ENCODE measurements around the gene PMP22.

Gene PMP22

DNA sequence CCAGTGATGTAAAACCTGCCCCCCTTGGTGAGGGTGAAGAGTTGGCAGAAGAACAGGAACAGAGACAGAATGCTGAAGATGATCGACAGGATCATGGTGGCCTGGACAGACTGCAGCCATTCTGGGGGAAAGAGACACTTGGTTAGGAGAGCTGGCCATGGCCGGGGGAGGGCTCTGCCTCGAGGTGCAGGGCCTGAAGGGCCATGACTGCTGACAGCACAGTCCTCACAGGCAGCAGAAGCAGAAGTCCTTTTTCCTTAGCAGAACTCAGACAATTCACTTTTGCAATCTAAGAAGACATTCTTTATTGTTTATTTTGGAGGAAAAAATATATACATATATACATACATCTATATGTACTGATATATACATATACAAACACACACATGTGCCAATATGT lies 25.6 kb downstream of the PMP22 start:
- Histone ChIP-seq H3K36me3 (no peaks in the 10 kb centered on the region), H3K4me1 (ENCODE audit: control insufficient read depth in 1 of 2, insufficient read depth in 1 of 2, low read depth in 1 of 2, low read length in 1 of 2) (peaks cover 14 to 19% of the 10 kb centered on the region in 2 experiments), H3K27ac (no peak overlapping the region), H3K9me3 (no peaks in the 10 kb centered on the region), H3K4me3 (ENCODE audit: low read depth in 1 of 2, low read length in 1 of 2) (no peak overlapping the region), H3K27me3 (peaks cover 61% of the 10 kb centered on the region)
- TF ChIP-seq, protein P1, sequence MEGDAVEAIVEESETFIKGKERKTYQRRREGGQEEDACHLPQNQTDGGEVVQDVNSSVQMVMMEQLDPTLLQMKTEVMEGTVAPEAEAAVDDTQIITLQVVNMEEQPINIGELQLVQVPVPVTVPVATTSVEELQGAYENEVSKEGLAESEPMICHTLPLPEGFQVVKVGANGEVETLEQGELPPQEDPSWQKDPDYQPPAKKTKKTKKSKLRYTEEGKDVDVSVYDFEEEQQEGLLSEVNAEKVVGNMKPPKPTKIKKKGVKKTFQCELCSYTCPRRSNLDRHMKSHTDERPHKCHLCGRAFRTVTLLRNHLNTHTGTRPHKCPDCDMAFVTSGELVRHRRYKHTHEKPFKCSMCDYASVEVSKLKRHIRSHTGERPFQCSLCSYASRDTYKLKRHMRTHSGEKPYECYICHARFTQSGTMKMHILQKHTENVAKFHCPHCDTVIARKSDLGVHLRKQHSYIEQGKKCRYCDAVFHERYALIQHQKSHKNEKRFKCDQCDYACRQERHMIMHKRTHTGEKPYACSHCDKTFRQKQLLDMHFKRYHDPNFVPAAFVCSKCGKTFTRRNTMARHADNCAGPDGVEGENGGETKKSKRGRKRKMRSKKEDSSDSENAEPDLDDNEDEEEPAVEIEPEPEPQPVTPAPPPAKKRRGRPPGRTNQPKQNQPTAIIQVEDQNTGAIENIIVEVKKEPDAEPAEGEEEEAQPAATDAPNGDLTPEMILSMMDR (IDR thresholded peaks at IDR 0.05) = no peak

DNA sequence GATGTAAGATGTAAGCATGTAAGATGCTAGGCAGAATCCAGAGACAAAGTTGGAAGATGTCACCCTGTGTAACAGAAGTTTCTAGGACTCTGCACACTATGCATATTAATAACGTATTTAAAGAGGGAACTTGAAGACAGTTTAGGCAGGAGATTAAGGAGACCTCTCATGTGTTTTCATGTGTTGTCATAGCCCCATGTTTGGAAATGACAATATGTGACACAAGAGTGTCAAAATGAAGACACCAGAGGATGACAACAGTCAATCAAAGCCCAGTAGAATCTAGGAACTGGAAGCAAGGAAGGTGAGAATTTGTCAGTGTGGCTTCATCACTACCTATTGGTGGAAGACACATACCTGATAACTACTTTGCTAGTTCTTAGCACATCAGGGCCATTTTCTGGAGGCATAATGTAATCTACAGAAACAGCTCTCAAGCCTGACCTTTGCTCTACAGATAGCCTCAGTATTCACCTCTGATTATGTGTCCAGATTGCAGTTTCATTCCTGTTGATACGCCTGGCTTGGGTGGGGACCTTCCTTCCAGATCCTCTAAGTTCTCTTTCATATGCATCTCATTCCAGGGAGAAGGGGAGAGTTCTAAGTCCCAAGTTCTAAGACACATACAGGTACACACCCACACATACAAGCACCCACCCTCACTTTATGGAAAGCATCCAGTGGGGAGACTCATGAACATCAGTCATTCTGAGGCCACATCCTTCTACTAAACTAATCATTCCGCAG lies 26.3 kb downstream of the PMP22 start:
- H3K4me1 ChIP-seq (ENCODE audit: control insufficient read depth in 1 of 2, insufficient read depth in 1 of 2, low read depth in 1 of 2, low read length in 1 of 2) = peaks cover 14 to 19% of the 10 kb centered on the region in 2 experiments
- no peak overlapping the region for H3K27ac ChIP-seq
- TF ChIP-seq, protein P1 (IDR thresholded peaks at IDR 0.05) = no peak
- H3K36me3 ChIP-seq = no peaks in the 10 kb centered on the region
- no peak overlapping the region for H3K4me3 ChIP-seq (ENCODE audit: low read depth in 1 of 2, low read length in 1 of 2)
- H3K27me3 ChIP-seq = peaks cover 65% of the 10 kb centered on the region
- H3K9me3 ChIP-seq = no peaks in the 10 kb centered on the region

DNA sequence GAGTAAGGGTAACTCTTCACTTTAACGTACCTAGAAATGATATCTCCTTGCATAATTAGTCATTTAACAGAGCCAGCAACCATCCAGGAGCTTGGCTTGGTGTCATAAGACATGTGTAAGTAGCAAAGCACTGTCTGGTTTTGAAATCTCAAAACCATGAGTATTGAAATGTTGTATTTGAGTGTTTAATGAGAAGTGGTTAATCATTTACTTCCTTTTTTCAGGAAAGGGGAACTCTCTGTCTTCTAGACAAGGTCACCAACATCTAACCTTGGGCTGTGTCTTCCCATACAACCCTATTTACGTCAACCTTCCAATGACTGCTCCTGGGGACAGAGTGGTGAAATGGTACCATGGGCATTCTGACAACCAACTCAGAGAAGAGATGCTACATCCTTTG lies 27.1 kb downstream of the PMP22 start:
- Histone ChIP-seq H3K27ac (no peak overlapping the region), H3K36me3 (no peaks in the 10 kb centered on the region), H3K9me3 (no peaks in the 10 kb centered on the region)

DNA sequence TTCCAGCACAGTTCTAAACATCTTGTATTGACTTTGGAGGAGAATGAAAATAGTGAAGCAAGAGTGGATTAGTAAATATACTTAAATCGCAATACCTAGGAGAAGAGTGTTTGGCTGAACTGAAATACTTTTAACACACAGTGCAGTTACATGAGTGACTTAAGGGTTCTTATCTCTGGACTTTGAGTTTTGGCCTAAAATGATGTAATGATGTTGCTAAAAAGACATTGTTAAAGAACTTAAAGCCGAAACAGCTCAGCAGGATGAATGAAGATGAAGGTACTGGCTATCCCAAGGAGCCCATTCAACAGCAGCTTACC lies 28.1 kb downstream of the PMP22 start:
- H3K4me3 ChIP-seq (ENCODE audit: low read depth in 1 of 2, low read length in 1 of 2) = no peak overlapping the region
- H3K36me3 ChIP-seq = no peaks in the 10 kb centered on the region
- TF ChIP-seq, protein P1 (IDR thresholded peaks at IDR 0.05) = no peak
- H3K27me3 ChIP-seq = peaks cover 78% of the 10 kb centered on the region
- H3K4me1 ChIP-seq (ENCODE audit: control insufficient read depth in 1 of 2, insufficient read depth in 1 of 2, low read depth in 1 of 2, low read length in 1 of 2) = peaks cover 14 to 19% of the 10 kb centered on the region in 2 experiments
- H3K9me3 ChIP-seq = no peaks in the 10 kb centered on the region
- no peak overlapping the region for H3K27ac ChIP-seq

More for the DNA sequence above, 27.1 kb downstream of the PMP22 start:
- Histone ChIP-seq H3K27me3 (peaks cover 68% of the 10 kb centered on the region), H3K4me1 (ENCODE audit: control insufficient read depth in 1 of 2, insufficient read depth in 1 of 2, low read depth in 1 of 2, low read length in 1 of 2) (peaks cover 14 to 19% of the 10 kb centered on the region in 2 experiments), H3K4me3 (ENCODE audit: low read depth in 1 of 2, low read length in 1 of 2) (no peak overlapping the region)
- TF ChIP-seq, protein P1 (IDR thresholded peaks at IDR 0.05) = no peak

DNA sequence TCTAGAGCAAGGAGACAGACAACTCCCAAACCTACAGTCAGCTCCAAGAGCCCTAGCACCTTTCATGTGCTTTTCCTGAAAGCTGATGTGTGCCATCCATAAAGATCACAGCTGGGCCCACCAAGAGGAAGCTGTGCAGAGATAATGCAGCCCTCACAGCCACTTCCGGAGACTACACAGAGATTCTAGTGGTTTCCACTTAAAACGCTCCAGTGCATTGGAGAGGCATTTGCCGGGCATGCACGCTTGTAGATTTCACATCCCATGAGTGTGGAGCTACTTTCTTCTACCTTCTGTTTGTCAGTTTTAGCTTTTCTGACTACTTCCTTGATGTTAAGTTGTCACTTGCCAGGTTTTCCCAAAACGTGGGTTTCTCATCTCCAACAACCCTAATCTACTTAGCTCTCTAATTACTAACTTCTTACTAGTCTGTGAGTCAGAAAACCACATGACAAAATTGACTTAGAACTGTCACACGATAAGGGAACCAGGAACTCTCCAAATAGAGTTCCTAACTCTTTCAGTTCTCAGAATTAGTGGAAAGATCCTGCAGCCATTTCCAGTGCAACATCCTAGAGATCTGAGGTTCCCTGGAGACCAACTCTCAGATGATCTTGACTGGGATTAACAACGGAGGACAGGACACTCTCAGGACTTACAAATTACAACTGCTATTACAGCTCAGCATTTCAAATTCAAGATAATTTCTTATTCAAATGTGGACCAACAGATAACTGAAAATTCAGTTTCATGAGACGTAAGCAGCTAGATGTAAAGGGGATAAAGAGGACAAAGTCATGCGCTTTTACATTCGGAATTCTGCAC lies 28.6 kb downstream of the PMP22 start:
- Histone ChIP-seq H3K4me3 (ENCODE audit: low read depth in 1 of 2, low read length in 1 of 2) (no peak overlapping the region), H3K27ac (no peak overlapping the region)
- TF ChIP-seq, protein P1 (IDR thresholded peaks at IDR 0.05) = no peak

More for the DNA sequence above, 28.6 kb downstream of the PMP22 start:
- Histone ChIP-seq H3K27me3 (peaks cover 79% of the 10 kb centered on the region), H3K36me3 (no peaks in the 10 kb centered on the region), H3K9me3 (no peaks in the 10 kb centered on the region), H3K4me1 (ENCODE audit: control insufficient read depth in 1 of 2, insufficient read depth in 1 of 2, low read depth in 1 of 2, low read length in 1 of 2) (peaks cover 14 to 19% of the 10 kb centered on the region in 2 experiments)

Data from neutrophil (primary cell).